GM18517 (cell line): ENCODE data around the gene ENAH.

Source experiments
- ATAC-seq: cut with Tn5 transposase; IDR thresholded peaks from one replicate; pipeline ENCODE4 v1.9.1; 2021; ENCODE audit warnings: mild to moderate bottlenecking, moderate library complexity; ENCODE audit not compliant: unreplicated experiment

The ENAH gene

GRCh38 chr1:225608014-225608796, 44.7 kb downstream of the ENAH start:
- no peak for ATAC-seq

DNA sequence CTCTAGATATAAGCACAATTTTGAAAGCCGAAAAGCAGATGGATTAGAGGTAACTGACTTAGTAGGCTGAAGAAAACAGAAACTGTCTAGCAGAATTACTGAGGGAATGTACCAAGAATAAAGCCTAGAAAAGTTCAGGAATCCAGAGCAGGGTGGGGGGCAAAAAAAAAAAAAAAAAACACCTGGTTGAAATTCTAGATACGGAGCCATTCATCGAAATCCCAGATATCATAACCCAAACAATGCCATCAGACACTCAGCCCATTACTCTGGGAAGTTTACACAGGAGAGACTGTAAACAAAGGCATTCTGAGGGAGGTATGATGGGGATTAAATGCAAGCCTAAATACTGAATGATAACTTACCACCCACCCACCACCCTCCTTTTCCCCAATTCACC, 45.6 kb downstream of the ENAH start:
- ATAC-seq: no peak

DNA sequence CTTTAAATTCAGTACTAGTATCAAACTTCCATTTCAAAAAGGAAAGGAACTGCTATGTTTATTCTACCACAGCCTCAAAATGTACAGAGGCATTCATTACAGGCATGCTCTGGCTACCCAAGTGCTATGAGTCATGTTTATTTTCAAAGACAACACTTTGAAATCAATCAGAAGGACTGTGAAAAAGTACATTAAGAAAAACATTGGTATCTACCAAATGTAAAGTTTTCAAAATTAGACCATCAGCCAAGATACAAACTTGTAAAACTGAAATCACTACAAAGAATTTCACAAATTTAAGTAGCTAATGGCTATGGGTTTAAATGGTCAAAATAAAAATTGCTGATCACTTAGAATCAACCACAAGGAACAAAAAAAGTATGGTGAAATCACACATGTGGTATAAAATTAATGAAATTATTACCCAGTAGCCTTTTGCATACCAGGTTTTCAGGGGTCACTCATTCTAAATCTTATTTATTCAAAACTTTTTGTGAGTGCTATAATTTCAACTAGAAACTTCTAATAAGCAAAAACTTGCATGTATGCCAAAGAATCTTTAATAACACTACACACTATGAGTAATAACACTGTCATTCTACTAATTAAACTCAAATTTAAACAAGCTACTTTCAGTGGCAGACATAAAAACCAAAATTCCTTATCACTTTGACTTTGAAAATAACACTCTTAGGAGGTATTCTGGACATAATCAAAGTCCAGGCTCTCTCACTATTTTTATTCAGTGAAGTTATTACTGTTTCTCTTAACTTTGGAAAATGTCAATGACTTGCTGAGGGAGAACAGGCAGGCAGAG, 49.2 kb downstream of the ENAH start:
- ATAC-seq: no peak

DNA sequence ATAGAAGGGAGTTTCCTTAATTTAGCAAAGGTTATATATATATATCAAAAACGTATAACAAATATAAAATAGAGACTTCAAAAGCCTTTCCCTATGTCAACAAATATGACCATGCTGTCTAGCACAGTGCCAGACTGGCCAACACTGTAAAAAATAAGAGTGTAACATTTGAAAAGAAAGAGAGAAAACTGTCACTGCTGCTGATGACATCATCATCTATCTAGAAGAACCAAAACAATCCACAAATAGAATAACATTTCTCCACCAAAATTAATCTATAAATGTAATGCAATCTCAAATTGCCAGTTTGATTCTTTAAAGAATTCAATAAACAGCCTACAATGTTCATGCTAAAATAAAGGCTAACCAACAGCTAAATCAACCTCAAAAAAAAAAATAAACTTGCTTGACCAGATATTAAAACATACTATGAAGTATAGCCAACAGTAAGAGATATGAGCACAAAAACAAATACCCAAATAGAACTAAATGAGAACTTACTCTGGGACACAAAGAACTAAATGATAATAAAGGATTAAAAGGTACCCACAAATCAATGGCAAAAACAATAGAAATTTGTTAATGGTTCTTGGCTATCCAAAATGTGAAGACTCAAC, 50.2 kb downstream of the ENAH start:
- no peak for ATAC-seq

GRCh38 chr1:225601902-225602589, 50.9 kb downstream of the ENAH start:
- no peak for ATAC-seq

GRCh38 chr1:225598847-225599246, 54.1 kb downstream of the ENAH start:
- ATAC-seq: no peak

DNA sequence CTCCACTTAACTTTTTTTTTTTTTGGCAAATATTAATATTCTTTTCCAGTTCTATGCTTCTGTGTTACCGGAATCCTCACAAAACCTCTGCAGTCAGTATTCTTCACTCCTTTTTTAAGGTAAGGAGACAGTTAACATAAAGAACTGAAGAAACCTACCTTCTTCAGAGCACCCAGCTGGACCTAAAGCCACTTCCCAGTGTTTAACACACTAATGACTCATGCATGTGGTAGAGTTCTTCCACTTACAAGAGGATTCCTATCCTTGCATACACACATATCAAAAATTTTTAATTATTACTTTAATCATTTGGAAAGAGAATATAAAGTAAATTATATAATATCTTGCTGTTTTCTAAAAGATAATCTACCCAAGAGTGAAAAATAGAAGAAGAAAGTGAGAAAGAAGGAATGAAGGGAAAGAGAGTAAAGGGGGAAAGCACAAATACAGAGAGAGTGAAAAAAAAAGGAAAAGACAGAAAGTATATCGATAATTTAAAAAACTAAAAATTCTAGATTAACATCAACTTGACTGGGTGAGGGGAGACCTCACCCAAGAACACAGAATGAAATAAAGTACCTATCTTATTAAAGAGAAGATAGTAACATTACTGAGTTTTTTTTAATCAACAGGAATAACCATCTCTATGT, 54.9 kb downstream of the ENAH start:
- no peak for ATAC-seq

DNA sequence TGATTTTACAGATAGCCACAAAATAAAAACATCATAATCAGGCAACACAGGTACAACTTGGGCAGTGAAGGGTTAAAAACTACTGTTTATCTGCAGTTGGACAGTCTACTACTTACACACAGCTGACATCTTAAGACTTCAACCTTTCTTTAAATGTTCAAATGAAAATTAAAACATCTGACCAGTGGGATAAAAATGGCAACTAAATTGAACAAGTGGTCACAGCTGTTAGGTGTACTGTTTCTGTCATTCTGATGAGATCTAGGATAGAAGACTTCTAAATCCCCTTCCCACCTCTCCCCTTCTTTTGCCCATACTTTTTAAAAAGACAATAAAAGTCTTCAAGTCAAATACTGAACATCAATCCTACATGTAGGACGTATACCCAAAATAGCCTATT, 56.2 kb downstream of the ENAH start:
- ATAC-seq: no peak

- ATAC-seq: no peak
Observed at GRCh38 chr1:225595974-225596551, 56.9 kb downstream of the ENAH start.

- no peak for ATAC-seq
Observed at GRCh38 chr1:225595452-225595851, 57.5 kb downstream of the ENAH start.

- no peak for ATAC-seq
Observed at GRCh38 chr1:225593414-225593813, 59.5 kb downstream of the ENAH start.

GRCh38 chr1:225592362-225593025, 60.4 kb downstream of the ENAH start:
- ATAC-seq: no peak

- ATAC-seq: no peak
Observed at GRCh38 chr1:225587310-225587709, 65.6 kb downstream of the ENAH start.

DNA sequence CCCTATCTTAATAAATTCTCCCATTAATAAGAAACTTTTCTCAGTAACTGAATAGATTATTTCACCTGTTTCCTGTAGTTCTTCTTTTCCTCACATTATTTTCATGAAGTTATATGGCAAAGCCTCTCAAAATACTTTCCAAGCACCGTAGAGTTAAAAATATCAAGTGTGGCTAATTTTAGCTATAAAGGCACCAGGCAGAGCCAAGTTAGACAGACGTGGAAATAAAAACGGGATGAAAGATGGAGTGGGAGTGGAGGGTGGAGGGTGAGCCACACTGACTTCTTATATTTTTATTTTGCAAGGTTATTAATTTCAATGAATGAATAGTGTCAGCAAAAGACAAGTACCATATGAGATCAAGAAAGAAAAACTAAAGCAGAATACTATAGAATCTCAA, 71.7 kb downstream of the ENAH start:
- ATAC-seq: no peak

DNA sequence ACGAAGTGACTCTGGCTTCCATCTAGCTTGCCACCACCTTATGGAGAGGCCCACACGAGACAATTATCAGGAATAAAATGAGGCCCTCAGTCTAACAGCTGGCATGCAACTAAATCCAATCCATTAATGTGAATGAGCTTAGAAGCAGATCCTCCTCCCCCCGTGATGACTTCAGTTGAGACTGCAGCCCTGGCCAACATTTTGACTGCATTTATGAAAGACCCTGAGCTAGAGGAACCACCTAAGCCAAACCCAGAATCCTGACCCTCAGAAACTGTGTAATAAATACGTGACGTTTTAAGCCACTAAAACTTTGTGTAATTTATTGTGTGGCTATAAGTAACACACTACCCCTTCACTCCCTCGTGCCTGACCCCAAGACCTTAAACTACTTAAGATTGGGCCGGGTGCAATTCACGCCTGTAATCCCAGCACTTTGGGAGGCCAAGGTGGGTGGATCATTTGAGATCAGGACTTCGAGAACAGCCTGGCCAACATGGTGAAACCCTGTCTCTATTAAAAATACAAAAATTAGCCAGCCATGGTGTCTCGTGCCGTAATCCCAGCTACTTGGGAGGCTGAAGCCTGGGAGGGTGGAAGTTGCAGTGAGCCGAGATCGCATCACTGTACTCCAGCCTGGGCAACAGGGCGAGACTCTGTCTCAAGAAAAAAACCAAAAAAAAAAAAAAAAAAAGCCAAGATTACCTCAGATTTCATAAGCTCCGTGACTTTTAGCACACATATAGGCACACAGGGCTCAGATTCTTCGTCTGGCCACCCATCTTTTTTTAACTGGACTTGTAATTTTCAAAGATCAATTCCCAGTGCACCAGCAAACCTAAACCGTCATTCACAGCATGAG, 72.5 kb downstream of the ENAH start:
- no peak for ATAC-seq

GRCh38 chr1:225578251-225578977, 74.5 kb downstream of the ENAH start:
- no peak for ATAC-seq

DNA sequence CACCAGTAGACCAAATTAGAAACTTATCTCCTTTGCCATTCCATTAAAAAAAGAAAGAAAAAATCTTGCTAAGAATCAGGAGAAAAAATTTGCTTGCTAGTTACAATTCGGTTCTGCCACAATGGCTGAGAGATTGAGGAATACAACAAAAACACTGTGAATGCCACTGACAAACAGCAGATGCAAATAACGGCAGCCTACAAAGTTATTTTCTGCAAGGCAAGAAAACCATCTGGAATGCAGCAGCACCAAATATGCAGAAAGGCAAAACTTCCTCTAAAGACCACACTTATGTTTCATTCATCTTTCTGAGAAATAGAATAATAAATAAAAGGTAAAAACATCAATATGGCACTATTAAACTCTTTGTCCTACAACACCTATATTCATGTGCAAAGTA, 75.7 kb downstream of the ENAH start:
- ATAC-seq: no peak

DNA sequence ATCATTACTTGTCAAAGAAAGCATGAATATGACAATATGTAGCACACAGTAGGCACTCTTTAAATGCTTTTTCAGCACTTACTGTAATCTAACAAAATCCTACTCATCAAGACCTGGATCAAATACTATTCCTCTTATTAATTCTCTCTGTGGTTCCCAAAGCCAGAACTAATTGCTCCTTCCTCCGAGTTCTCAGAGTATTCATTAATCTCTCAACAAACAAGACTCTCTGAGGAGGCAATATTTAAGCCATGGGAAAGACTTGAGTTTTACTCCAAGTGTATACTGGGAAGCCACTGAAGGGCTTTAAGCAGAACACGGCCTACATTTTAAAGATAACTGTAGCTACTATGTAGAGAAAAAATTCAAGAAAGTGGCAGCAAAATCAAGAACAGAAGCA, 79.7 kb downstream of the ENAH start:
- no peak for ATAC-seq
